ENCODE results near the gene DEFB110.

DNA sequence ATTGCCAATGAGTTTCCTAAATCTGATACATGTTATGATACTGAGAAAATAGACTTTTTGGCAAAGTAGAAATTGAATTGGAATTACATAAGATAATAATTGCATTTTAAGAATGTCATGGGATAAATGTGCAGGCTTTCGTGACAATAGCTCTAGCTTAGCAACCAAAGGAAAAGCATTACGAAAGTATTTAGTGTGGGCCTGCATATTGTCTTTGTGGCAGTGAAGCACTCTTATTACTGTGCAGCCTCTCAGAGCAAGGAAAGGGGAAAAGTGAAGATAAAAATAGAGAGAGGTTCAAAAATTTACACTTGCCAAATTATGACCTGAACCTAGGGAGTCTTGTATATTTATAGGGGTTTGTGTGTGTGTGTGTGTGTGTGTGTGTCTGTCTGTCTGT lies 39.7 kb downstream of the DEFB110 start:
- TF ChIP-seq, protein P1, sequence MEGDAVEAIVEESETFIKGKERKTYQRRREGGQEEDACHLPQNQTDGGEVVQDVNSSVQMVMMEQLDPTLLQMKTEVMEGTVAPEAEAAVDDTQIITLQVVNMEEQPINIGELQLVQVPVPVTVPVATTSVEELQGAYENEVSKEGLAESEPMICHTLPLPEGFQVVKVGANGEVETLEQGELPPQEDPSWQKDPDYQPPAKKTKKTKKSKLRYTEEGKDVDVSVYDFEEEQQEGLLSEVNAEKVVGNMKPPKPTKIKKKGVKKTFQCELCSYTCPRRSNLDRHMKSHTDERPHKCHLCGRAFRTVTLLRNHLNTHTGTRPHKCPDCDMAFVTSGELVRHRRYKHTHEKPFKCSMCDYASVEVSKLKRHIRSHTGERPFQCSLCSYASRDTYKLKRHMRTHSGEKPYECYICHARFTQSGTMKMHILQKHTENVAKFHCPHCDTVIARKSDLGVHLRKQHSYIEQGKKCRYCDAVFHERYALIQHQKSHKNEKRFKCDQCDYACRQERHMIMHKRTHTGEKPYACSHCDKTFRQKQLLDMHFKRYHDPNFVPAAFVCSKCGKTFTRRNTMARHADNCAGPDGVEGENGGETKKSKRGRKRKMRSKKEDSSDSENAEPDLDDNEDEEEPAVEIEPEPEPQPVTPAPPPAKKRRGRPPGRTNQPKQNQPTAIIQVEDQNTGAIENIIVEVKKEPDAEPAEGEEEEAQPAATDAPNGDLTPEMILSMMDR (IDR thresholded peaks at IDR 0.05) = no peak
- TF ChIP-seq POLR2A (IDR thresholded peaks at IDR 0.05) (no peak), POLR2AphosphoS5 (IDR thresholded peaks at IDR 0.05) (no peak), EP300 (IDR thresholded peaks at IDR 0.05) (no peak)

Measured in gastroesophageal sphincter (tissue), 3 donors.